ENCODE measurements around the gene CLIP3. TPM values are rescaled to one million over a fixed set of nuclear protein-coding genes. Genes with fewer than 3 reads are reported as not detected.

CLIP3 gene
- polyA plus RNA-seq, 2 of the 4 experiments (the other 2 are of a cell fraction): 1.1 to 1.5 TPM

- DNase-seq (ENCODE audit: low read depth in 1 of 2, low spot score in 1 of 2) (no peak), ATAC-seq (no peak), FAIRE-seq (peak; percentile 85)
- Histone ChIP-seq H3K4me1 (peaks cover 7% of the 10 kb centered on the region), H3K9me3 (peaks cover 9% of the 10 kb centered on the region; the same call in 2 of the 3 replicates), H3K4me2 (no peak overlapping the region), H3K4me3 (no peak overlapping the region), H3K27ac (no peak overlapping the region)
- POLR2A ChIA-PET: interaction anchor here (0.5 to 0.8 kb wide), 2 partner anchors 63 to 140 kb away, joined by 4 to 6 read pairs; partner anchors contain the start of gene THAP8
- CTCF ChIA-PET: interaction anchor here (0.9 to 2.5 kb wide), 8 partner anchors 10 to 178 kb away, joined by 3 to 10 read pairs (median 5); partner anchors contain the start of gene ALKBH6
- TF ChIP-seq SREBF2 (IDR thresholded peaks at IDR 0.05): no peak
- no peak for TF ChIP-seq HEYL (CRISPR knock-in tag; IDR thresholded peaks at IDR 0.05)
- TF ChIP-seq BHLHE40 (IDR thresholded peaks at IDR 0.05; ENCODE audit: low read depth, low read length): no peak
- TF ChIP-seq CEBPB (IDR thresholded peaks at IDR 0.05): no peak
- TF ChIP-seq SMC3 (IDR thresholded peaks at IDR 0.05): no peak
- no peak for TF ChIP-seq HOXB13 (CRISPR knock-in tag; IDR thresholded peaks at IDR 0.05; ENCODE audit: low read depth)
- no peak for TF ChIP-seq RCOR1 (IDR thresholded peaks at IDR 0.05; ENCODE audit: low read depth, low read length)
- TF ChIP-seq EP300 (IDR thresholded peaks at IDR 0.05): no peak
- 59% methylated on average over 10 of the region's 10 CpGs for WGBS (ENCODE audit: missing lambda C conversion rate)
Measured at GRCh38 chr19:35990771-35991730, 41.6 kb downstream of the CLIP3 start.

- H3K9me3 ChIP-seq: peaks cover 9% of the 10 kb centered on the region; the same call in 2 of the 3 replicates
- CTCF ChIA-PET: interaction anchor here (1.0 kb wide), 1 partner anchor 15 kb away, joined by 3 read pairs; no protein-coding TSS in a partner anchor
- ATAC-seq (no peak), DNase-seq (ENCODE audit: low read depth in 1 of 2, low spot score in 1 of 2) (no peak), FAIRE-seq (no peak)
- H3K27ac ChIP-seq: no peak overlapping the region
- H3K4me3 ChIP-seq: no peak overlapping the region
- POLR2A ChIA-PET: no interaction called here
- H3K4me2 ChIP-seq: no peak overlapping the region
- 69% methylated on average over 4 of the region's 4 CpGs for WGBS (ENCODE audit: missing lambda C conversion rate)
- TF ChIP-seq BHLHE40 (IDR thresholded peaks at IDR 0.05; ENCODE audit: low read depth, low read length): no peak
- no peak for TF ChIP-seq NPAS2 (CRISPR knock-in tag; IDR thresholded peaks at IDR 0.05; ENCODE audit: borderline replicate concordance)
- no peak for TF ChIP-seq KDM1A (IDR thresholded peaks at IDR 0.05; ENCODE audit: low read depth)
- peaks cover 5% of the 10 kb centered on the region; the same call in 1 of the 3 replicates for H3K4me1 ChIP-seq
Measured at GRCh38 chr19:35990156-35990555, 42.5 kb downstream of the CLIP3 start.

DNA sequence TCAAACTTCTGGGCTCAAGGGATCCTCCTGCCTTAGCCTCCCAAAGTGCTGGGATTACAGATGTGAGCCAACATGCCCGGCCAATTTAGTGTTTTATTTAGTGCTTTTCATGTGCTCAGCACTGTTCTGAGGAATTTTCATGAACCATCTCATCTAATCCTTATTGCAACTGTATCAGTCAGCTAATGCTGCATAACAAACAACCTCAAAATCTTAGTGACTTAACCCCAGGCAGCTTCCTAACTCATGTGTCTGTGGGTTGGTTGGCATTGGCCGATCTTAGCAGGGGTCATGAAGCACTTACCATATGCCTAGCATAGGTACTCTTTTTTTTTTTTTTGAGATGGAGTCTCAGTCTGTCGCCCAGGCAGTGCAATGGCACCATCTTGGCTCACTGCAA is 43.8 kb downstream of the CLIP3 start:
- ATAC-seq (no peak), DNase-seq (ENCODE audit: low read depth in 1 of 2, low spot score in 1 of 2) (no peak), FAIRE-seq (no peak)
- 46% methylated on average over 3 of the region's 3 CpGs for WGBS (ENCODE audit: missing lambda C conversion rate)
- H3K4me3 ChIP-seq: no peak overlapping the region
- H3K4me2 ChIP-seq: no peak overlapping the region
- no peak overlapping the region for H3K27ac ChIP-seq
- CTCF ChIA-PET: interaction anchor here (0.6 to 1.2 kb wide), 4 partner anchors 27 to 335 kb away, joined by 3 to 4 read pairs (median 3); partner anchors contain the start of gene THAP8
- POLR2A ChIA-PET: interaction anchor here (0.6 kb wide), 1 partner anchor 70 kb away, joined by 3 read pairs; no protein-coding TSS in a partner anchor
- H3K9me3 ChIP-seq: peaks cover 9% of the 10 kb centered on the region; the same call in 2 of the 3 replicates
- TF ChIP-seq JUN (IDR thresholded peaks at IDR 0.05): no peak
- TF ChIP-seq MAFK (IDR thresholded peaks at IDR 0.05; ENCODE audit: partially characterized antibody): no peak
- 0 out of 2 replicates have a peak, but pooled peaks have one; percentile 24 for TF ChIP-seq CHD4 (IDR thresholded peaks at IDR 0.05; ENCODE audit: borderline replicate concordance)
- TF ChIP-seq MAX (IDR thresholded peaks at IDR 0.05): no peak
- no peak for TF ChIP-seq HDAC2 (IDR thresholded peaks at IDR 0.05)
- TF ChIP-seq PHF8 (IDR thresholded peaks at IDR 0.05; ENCODE audit: borderline replicate concordance, low read depth): no peak
- no peak for TF ChIP-seq JUNB (IDR thresholded peaks at IDR 0.05)
- TF ChIP-seq BHLHE40 (IDR thresholded peaks at IDR 0.05; ENCODE audit: low read depth, low read length): no peak
- H3K4me1 ChIP-seq: no peaks in the 10 kb centered on the region

DNA sequence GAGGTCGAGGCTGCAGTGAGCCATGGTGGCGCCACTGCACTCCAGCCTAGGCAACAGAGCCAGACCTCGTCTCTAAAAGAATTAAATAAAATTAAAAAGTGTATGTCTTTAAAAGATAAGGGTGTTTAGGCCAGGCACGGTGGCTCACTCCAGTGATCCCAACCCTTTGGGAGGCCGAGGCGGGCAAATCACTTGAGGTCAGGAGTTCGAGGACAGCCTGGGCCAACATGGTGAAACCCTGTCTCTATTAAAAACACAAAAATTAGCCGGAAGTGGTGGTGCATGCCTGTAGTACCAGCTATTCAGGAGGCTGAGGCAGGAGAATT is 45.1 kb downstream of the CLIP3 start:
- no peak for DNase-seq (ENCODE audit: low read depth in 1 of 2, low spot score in 1 of 2)
- H3K4me3 ChIP-seq: peak overlapping the region; percentile 45
- 17% methylated on average over 8 of the region's 8 CpGs for WGBS (ENCODE audit: missing lambda C conversion rate)
- ATAC-seq: no peak
- no peak for TF ChIP-seq FOSL2 (IDR thresholded peaks at IDR 0.05)
- no peak for TF ChIP-seq FOSL2 (CRISPR knock-in tag; IDR thresholded peaks at IDR 0.05)
- TF ChIP-seq RAD21 (conservative IDR thresholded peaks at IDR 0.05 in 1 of 2, IDR thresholded peaks at IDR 0.05 in 1 of 2): peak in 1 of 2 experiments; percentile 16; a peak in 3 of 5 replicates
- ChIA-PET POLR2A (no interaction called here), CTCF (interaction anchor here (0.7 to 2.0 kb wide), 9 partner anchors 8 to 186 kb away, joined by 3 to 6 read pairs (median 4); partner anchors contain the start of gene SDHAF1)
- H3K4me1 ChIP-seq: no peaks in the 10 kb centered on the region
- H3K9me3 ChIP-seq: peaks cover 9% of the 10 kb centered on the region; the same call in 2 of the 3 replicates
- H3K4me2 ChIP-seq: peak overlapping the region; percentile 89
- peak overlapping the region in 1 of 2 experiments; percentile 70; a peak in 3 of 6 replicates for H3K27ac ChIP-seq
- FAIRE-seq: no peak
